ENCODE measurements around the gene ISG15.
"Not testable (repeated sequence)": the region's sequence is repeated elsewhere in the genome, so short reads cannot be mapped to it uniquely, and the experiment has no call there.

The ISG15 gene

DNA sequence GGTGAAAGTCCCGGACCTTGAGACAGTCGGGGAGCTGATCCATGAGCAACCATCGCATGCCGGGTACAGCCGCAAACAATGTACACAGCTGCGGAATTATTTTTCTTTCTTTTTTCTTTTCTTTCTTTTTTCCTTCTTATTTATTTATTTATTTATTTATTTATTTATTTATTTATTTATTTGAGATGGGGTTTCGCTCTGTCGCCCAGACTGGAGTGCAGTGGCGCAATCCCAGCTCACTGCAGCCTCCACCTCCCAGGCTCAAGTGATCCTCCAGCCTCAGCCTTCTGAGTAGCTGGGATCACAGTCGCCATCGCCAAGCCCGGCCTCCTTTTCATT is 28.9 kb upstream of the ISG15 start:
- Histone ChIP-seq H3K27me3 (ENCODE audit: control insufficient read depth in 1 of 2, insufficient read depth in 1 of 2, low read length in 2 of 2) (peaks cover 22 to 76% of the 10 kb centered on the region in 2 experiments), H3K18ac (ENCODE audit: low read depth in 1 of 2, low read length in 2 of 2) (no peak overlapping the region), H3K36me3 (ENCODE audit: control insufficient read depth in 1 of 2, insufficient read depth in 2 of 2, low read depth in 1 of 2, low read length in 2 of 2) (no peaks in the 10 kb centered on the region), H3K4me3 (ENCODE audit: insufficient read depth in 1 of 2, low read depth in 1 of 2, low read length in 2 of 2) (no peak overlapping the region), H3K9me3 (ENCODE audit: control insufficient read depth, low read length) (no peaks in the 10 kb centered on the region), H3K4me1 (ENCODE audit: control insufficient read depth, insufficient read depth, low read depth, low read length) (peaks cover 9% of the 10 kb centered on the region), H2AFZ (ENCODE audit: low read depth, low read length) (no peak overlapping the region), H4K91ac (ENCODE audit: low read length) (no peak overlapping the region), H2BK12ac (ENCODE audit: low read length in 2 of 2) (no peak overlapping the region), H3K27ac (ENCODE audit: low read length, poor library complexity, severe bottlenecking) (no peak overlapping the region), H3K9ac (ENCODE audit: low read length) (no peak overlapping the region), H3K14ac (ENCODE audit: low read length in 2 of 2) (no peak overlapping the region), H3K4me2 (ENCODE audit: low read length, poor library complexity, severe bottlenecking) (peak overlapping the region; percentile 57), H4K8ac (ENCODE audit: low read length) (no peak overlapping the region), H2BK15ac (ENCODE audit: low read depth, poor library complexity, severe bottlenecking) (no peak overlapping the region), H3K23ac (ENCODE audit: low read length in 2 of 2) (no peak overlapping the region), H3K4ac (ENCODE audit: low read depth in 1 of 2, low read length in 2 of 2) (no peak overlapping the region), H2AK5ac (ENCODE audit: low read length, severe bottlenecking) (no peak overlapping the region), H2BK120ac (ENCODE audit: low read depth, low read length) (no peak overlapping the region), H3K79me1 (replicated peaks; ENCODE audit: low read length, poor library complexity, severe bottlenecking) (no peaks in the 10 kb centered on the region), H2BK5ac (ENCODE audit: low read depth, low read length, poor library complexity, severe bottlenecking) (no peak overlapping the region)
- 66% methylated on average over 6 of the region's 12 CpGs for WGBS
- no peak for DNase-seq

DNA sequence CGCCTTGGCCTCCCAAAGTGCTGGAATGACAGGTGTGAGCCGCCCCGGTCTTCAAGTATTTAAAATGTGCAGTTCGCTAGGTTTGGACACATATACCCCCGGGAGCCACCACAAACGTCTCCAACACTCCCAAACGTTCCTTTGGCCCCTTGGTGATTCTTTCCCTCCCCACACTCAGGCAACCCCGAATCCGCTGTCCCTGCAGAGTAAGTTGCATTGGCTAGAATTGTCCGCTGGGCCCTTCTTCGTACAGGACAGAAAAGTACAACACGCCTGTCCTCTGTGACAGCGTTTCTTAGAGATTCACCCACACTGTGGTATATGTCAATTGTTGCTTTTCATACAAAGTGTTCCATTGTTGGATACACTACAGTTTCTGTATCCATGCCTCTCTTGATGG is 28.2 kb upstream of the ISG15 start:
- Histone ChIP-seq H3K4me3 (ENCODE audit: insufficient read depth in 1 of 2, low read depth in 1 of 2, low read length in 2 of 2) (no peak overlapping the region), H2BK5ac (ENCODE audit: low read depth, low read length, poor library complexity, severe bottlenecking) (no peak overlapping the region), H3K4me1 (ENCODE audit: control insufficient read depth, insufficient read depth, low read depth, low read length) (peaks cover 9% of the 10 kb centered on the region), H2BK15ac (ENCODE audit: low read depth, poor library complexity, severe bottlenecking) (no peak overlapping the region), H4K91ac (ENCODE audit: low read length) (no peak overlapping the region), H3K4ac (ENCODE audit: low read depth in 1 of 2, low read length in 2 of 2) (no peak overlapping the region), H3K9me3 (ENCODE audit: control insufficient read depth, low read length) (no peaks in the 10 kb centered on the region), H3K4me2 (ENCODE audit: low read length, poor library complexity, severe bottlenecking) (no peak overlapping the region), H3K27me3 (ENCODE audit: control insufficient read depth in 1 of 2, insufficient read depth in 1 of 2, low read length in 2 of 2) (peaks cover 22 to 71% of the 10 kb centered on the region in 2 experiments), H3K79me1 (replicated peaks; ENCODE audit: low read length, poor library complexity, severe bottlenecking) (no peaks in the 10 kb centered on the region), H3K27ac (ENCODE audit: low read length, poor library complexity, severe bottlenecking) (no peak overlapping the region), H4K8ac (ENCODE audit: low read length) (no peak overlapping the region), H3K36me3 (ENCODE audit: control insufficient read depth in 1 of 2, insufficient read depth in 2 of 2, low read depth in 1 of 2, low read length in 2 of 2) (no peaks in the 10 kb centered on the region), H2BK120ac (ENCODE audit: low read depth, low read length) (no peak overlapping the region), H3K23ac (ENCODE audit: low read length in 2 of 2) (no peak overlapping the region), H3K14ac (ENCODE audit: low read length in 2 of 2) (no peak overlapping the region), H2BK12ac (ENCODE audit: low read length in 2 of 2) (no peak overlapping the region), H3K9ac (ENCODE audit: low read length) (no peak overlapping the region), H3K18ac (ENCODE audit: low read depth in 1 of 2, low read length in 2 of 2) (no peak overlapping the region), H2AK5ac (ENCODE audit: low read length, severe bottlenecking) (no peak overlapping the region), H2AFZ (ENCODE audit: low read depth, low read length) (no peak overlapping the region)
- no peak for DNase-seq
- WGBS = 89% methylated on average over 13 of the region's 13 CpGs

DNA sequence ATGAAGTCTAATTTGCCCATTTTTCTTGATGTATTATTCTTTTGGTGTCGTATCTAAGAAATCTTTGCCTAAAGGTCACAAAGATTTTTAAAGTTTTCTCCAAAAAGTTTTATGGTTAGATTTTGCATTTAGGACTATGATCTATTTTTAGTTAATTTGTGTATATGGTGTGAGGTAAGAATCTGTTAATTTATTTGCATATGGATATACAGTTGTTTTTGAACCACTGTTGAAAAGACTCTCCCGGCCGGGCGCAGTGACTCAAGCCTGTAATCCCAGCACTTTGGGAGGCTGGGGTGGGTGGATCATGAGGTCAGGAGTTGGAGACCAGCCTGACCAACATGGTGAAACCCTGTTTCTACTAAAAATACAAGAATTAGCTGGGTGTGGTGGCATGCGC is 25.2 kb upstream of the ISG15 start:
- H3K4me3 ChIP-seq (ENCODE audit: insufficient read depth in 1 of 2, low read depth in 1 of 2, low read length in 2 of 2); H3K9me3 ChIP-seq (ENCODE audit: control insufficient read depth, low read length); H3K18ac ChIP-seq (ENCODE audit: low read depth in 1 of 2, low read length in 2 of 2); DNase-seq; H3K23ac ChIP-seq (ENCODE audit: low read length in 2 of 2); H2AK5ac ChIP-seq (ENCODE audit: low read length, severe bottlenecking); H3K14ac ChIP-seq (ENCODE audit: low read length in 2 of 2); H4K91ac ChIP-seq (ENCODE audit: low read length); H3K27ac ChIP-seq (ENCODE audit: low read length, poor library complexity, severe bottlenecking); H3K4ac ChIP-seq (ENCODE audit: low read depth in 1 of 2, low read length in 2 of 2); H3K4me1 ChIP-seq (ENCODE audit: control insufficient read depth, insufficient read depth, low read depth, low read length); H2BK15ac ChIP-seq (ENCODE audit: low read depth, poor library complexity, severe bottlenecking); H2BK5ac ChIP-seq (ENCODE audit: low read depth, low read length, poor library complexity, severe bottlenecking); H3K36me3 ChIP-seq (ENCODE audit: control insufficient read depth in 1 of 2, insufficient read depth in 2 of 2, low read depth in 1 of 2, low read length in 2 of 2); H4K8ac ChIP-seq (ENCODE audit: low read length); H3K4me2 ChIP-seq (ENCODE audit: low read length, poor library complexity, severe bottlenecking); H2BK12ac ChIP-seq (ENCODE audit: low read length in 2 of 2); H2BK120ac ChIP-seq (ENCODE audit: low read depth, low read length); H2AFZ ChIP-seq (ENCODE audit: low read depth, low read length); H3K9ac ChIP-seq (ENCODE audit: low read length); H3K79me1 ChIP-seq (replicated peaks; ENCODE audit: low read length, poor library complexity, severe bottlenecking): not testable (repeated sequence)
- peaks cover 12 to 42% of the 10 kb centered on the region in 2 experiments for H3K27me3 ChIP-seq (ENCODE audit: control insufficient read depth in 1 of 2, insufficient read depth in 1 of 2, low read length in 2 of 2)
- 92% methylated on average over 4 of the region's 5 CpGs for WGBS

DNA sequence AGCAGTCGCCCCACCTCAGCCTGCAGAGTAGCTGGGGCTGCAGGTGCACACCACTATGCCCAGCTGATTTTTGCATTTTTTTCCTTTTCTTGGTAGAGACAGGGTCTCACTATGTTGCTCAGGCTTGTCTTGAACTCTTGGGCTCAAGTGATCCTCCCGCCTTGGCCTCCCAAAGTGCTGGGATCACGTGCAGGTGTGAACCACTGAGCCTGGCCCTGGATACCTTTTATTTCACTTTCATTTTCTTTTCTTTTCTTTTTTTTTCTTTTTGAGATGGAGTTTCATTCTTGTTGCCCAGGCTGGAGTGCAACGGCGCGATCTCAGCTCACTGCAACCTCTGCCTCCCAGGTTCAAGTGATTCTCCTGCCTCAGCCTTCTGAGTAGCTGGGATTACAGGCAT is 22.0 kb upstream of the ISG15 start:
- not testable (repeated sequence) for H3K14ac ChIP-seq (ENCODE audit: low read length in 2 of 2); H4K8ac ChIP-seq (ENCODE audit: low read length); DNase-seq; H3K18ac ChIP-seq (ENCODE audit: low read depth in 1 of 2, low read length in 2 of 2); H3K4me3 ChIP-seq (ENCODE audit: insufficient read depth in 1 of 2, low read depth in 1 of 2, low read length in 2 of 2); H3K4ac ChIP-seq (ENCODE audit: low read depth in 1 of 2, low read length in 2 of 2); H3K4me1 ChIP-seq (ENCODE audit: control insufficient read depth, insufficient read depth, low read depth, low read length); H2AK5ac ChIP-seq (ENCODE audit: low read length, severe bottlenecking); H2BK5ac ChIP-seq (ENCODE audit: low read depth, low read length, poor library complexity, severe bottlenecking); H3K23ac ChIP-seq (ENCODE audit: low read length in 2 of 2); H3K27ac ChIP-seq (ENCODE audit: low read length, poor library complexity, severe bottlenecking); H2BK15ac ChIP-seq (ENCODE audit: low read depth, poor library complexity, severe bottlenecking); H3K4me2 ChIP-seq (ENCODE audit: low read length, poor library complexity, severe bottlenecking); H3K36me3 ChIP-seq (ENCODE audit: control insufficient read depth in 1 of 2, insufficient read depth in 2 of 2, low read depth in 1 of 2, low read length in 2 of 2); H2BK120ac ChIP-seq (ENCODE audit: low read depth, low read length); H3K79me1 ChIP-seq (replicated peaks; ENCODE audit: low read length, poor library complexity, severe bottlenecking); H3K9me3 ChIP-seq (ENCODE audit: control insufficient read depth, low read length); H4K91ac ChIP-seq (ENCODE audit: low read length); H2AFZ ChIP-seq (ENCODE audit: low read depth, low read length); H2BK12ac ChIP-seq (ENCODE audit: low read length in 2 of 2); H3K9ac ChIP-seq (ENCODE audit: low read length)
- WGBS = 95% methylated on average over 6 of the region's 6 CpGs
- H3K27me3 ChIP-seq (ENCODE audit: control insufficient read depth in 1 of 2, insufficient read depth in 1 of 2, low read length in 2 of 2) = peaks cover 0 to 34% of the 10 kb centered on the region in 2 experiments
